Suprapubic skin (tissue), 3 donors: ENCODE results near the gene GPR157.

Source experiments
- EP300 ChIP-seq: sonication (generic); formaldehyde crosslinking; IDR thresholded peaks from one replicate; pipeline ENCODE4 v1.6.1; 2017; ENCODE audit warnings: antibody characterized with exemption
- TF ChIP-seq, protein P1 (sequence below), 2 donors: fragments of 200-600 bp in 1 of 2; fragments of 450-650 bp in 1 of 2; sonication (generic) in 1 of 2; IDR thresholded peaks; one replicate each; pipeline ENCODE4 v1.5.1; 2016 to 2019; ENCODE audit warnings: antibody characterized with exemption in 2 of 2, mild to moderate bottlenecking in 1 of 2, moderate library complexity in 1 of 2

DNA sequence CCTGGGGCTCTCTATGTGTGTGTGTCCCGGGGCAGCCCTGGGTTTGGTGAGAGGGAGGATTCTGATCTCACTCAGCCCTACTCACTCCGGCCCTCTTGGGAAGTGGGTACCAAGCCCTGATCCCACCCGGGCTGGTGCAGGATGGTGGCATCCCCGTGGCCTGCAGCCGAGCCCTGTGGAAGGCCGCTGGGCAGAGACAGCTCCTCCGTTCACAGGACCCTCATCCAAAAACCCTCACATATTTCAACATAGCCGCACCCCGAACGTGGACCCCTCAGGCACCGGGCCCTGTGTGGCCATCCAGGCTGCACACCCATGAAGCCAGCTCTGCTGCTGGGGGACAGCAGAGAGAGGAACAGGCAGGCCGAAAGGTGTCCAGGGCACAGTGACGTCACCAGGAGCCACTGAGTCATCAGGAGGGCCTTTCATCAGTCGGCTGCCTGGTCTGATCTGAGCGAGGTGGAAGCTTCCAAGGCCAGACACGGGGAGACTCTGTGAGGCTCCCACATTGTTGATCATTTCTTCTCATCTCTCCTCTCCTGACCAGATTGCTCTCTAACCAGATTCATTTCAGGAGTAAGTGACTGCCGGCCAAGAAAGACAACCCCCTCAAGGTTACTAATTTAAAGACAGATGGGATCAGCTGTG lies 16.2 kb upstream of the GPR157 start:
- TF ChIP-seq, protein P1, sequence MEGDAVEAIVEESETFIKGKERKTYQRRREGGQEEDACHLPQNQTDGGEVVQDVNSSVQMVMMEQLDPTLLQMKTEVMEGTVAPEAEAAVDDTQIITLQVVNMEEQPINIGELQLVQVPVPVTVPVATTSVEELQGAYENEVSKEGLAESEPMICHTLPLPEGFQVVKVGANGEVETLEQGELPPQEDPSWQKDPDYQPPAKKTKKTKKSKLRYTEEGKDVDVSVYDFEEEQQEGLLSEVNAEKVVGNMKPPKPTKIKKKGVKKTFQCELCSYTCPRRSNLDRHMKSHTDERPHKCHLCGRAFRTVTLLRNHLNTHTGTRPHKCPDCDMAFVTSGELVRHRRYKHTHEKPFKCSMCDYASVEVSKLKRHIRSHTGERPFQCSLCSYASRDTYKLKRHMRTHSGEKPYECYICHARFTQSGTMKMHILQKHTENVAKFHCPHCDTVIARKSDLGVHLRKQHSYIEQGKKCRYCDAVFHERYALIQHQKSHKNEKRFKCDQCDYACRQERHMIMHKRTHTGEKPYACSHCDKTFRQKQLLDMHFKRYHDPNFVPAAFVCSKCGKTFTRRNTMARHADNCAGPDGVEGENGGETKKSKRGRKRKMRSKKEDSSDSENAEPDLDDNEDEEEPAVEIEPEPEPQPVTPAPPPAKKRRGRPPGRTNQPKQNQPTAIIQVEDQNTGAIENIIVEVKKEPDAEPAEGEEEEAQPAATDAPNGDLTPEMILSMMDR (IDR thresholded peaks at IDR 0.05): no peak
- TF ChIP-seq EP300: no peak
